K562 (cell line): ENCODE results near the gene SLCO2B1. TPM values are rescaled to one million over a fixed set of nuclear protein-coding genes. Genes with fewer than 3 reads are reported as not detected.

Source experiments
- BRD9 ChIP-seq: fragments of 450-650 bp; IDR thresholded peaks from 2 replicates; pipeline ENCODE4 v1.6.1; 2018; ENCODE audit warnings: low read depth; ENCODE audit not compliant: partially characterized antibody
- CHCHD3 ChIP-seq: fragments of 250-450 bp; sonication (Bioruptor Pico); IDR thresholded peaks from 2 replicates; pipeline ENCODE4 v2.1.2; 2022; ENCODE audit warnings: mild to moderate bottlenecking
- DMBX1 ChIP-seq: fragments of 250-450 bp; sonication (Bioruptor Pico); IDR thresholded peaks from 2 replicates; pipeline ENCODE4 v1.8.0; 2022; ENCODE audit warnings: inconsistent platforms, mild to moderate bottlenecking, moderate library complexity, borderline replicate concordance
- ELF2 ChIP-seq: fragments of 250-450 bp; sonication (Bioruptor Pico); IDR thresholded peaks from 2 replicates; pipeline ENCODE4 v1.5.0; 2021; ENCODE audit warnings: mild to moderate bottlenecking
- NCOA1 ChIP-seq: fragments of 450-650 bp; IDR thresholded peaks from 2 replicates; pipeline ENCODE4 v1.6.1; 2016; ENCODE audit warnings: low read depth
- NCOR1 ChIP-seq: fragments of 450-650 bp; IDR thresholded peaks from 2 replicates; pipeline ENCODE4 v1.6.1; 2016; ENCODE audit warnings: mild to moderate bottlenecking, moderate library complexity
- PML ChIP-seq: IDR thresholded peaks from 2 replicates; pipeline ENCODE4 v1.6.1; 2012; ENCODE audit warnings: low read length, inconsistent platforms
- RFX5 ChIP-seq: IDR thresholded peaks from 2 replicates; pipeline ENCODE4 v1.6.1; 2011; ENCODE audit warnings: low read depth, mild to moderate bottlenecking, improper control_type of control experiment, low read length
- SRSF3 ChIP-seq: fragments of 200-400 bp; formaldehyde crosslinking; IDR thresholded peaks from 2 replicates; pipeline ENCODE4 v1.6.1; 2016; ENCODE audit warnings: mild to moderate bottlenecking, low read length, moderate library complexity; ENCODE audit not compliant: insufficient read depth
- polyA plus RNA-seq, 8 experiments: library from polyadenylated mRNA; depleted of rRNA in 4 of 8; stranded (reverse) in 5 of 8; unstranded in 3 of 8; fragments of >200 nt; fragmentation: Nextera tagmentation in 2 of 8; fragmentation: Illumina TruSeq in 1 of 8; extraction: Ambion mirVana in 2 of 8; extraction: Trizol in 1 of 8; gene quantifications; 2 replicates each; pipeline versions ENCODE4 v1.2.1 to v1.2.3, GENCODE V29; 2011 to 2014; ENCODE audit warnings: inconsistent platforms in 1 of 8, missing spikeins in 1 of 8
- total RNA-seq, 7 experiments: library from RNA; depleted of rRNA in 6 of 7; stranded (reverse); fragments of >200 nt in 6 of 7; fragmentation: Illumina TruSeq in 2 of 7; extraction: Trizol in 2 of 7; gene quantifications; 2 replicates each; pipeline versions ENCODE4 v1.2.1 to v1.2.3, GENCODE V29; 2011 to 2021; ENCODE audit warnings: low replicate concordance in 1 of 7
- TF ChIP-seq, protein P1 (sequence below): fragments of 450-650 bp; formaldehyde crosslinking; IDR thresholded peaks from 2 replicates; pipeline ENCODE4 v1.4.0; 2020; ENCODE audit warnings: mild to moderate bottlenecking, mixed read lengths
- TF ChIP-seq, protein P2 (sequence below): fragments of 250-450 bp; sonication (Bioruptor Pico); IDR thresholded peaks from 2 replicates; pipeline ENCODE4 v1.8.0; 2021; ENCODE audit warnings: mild to moderate bottlenecking, moderate library complexity
- TF ChIP-seq, protein P3 (sequence below): fragments of 450-650 bp; IDR thresholded peaks from 2 replicates; pipeline ENCODE4 v1.6.1; 2016; ENCODE audit warnings: low read depth

Gene SLCO2B1
- total and polyA plus RNA-seq, 9 of the 15 experiments (the other 6 are each of a cell fraction or from before 2014, with no cell fraction given): 0.70 to 14.7 (median 7.6) TPM

DNA sequence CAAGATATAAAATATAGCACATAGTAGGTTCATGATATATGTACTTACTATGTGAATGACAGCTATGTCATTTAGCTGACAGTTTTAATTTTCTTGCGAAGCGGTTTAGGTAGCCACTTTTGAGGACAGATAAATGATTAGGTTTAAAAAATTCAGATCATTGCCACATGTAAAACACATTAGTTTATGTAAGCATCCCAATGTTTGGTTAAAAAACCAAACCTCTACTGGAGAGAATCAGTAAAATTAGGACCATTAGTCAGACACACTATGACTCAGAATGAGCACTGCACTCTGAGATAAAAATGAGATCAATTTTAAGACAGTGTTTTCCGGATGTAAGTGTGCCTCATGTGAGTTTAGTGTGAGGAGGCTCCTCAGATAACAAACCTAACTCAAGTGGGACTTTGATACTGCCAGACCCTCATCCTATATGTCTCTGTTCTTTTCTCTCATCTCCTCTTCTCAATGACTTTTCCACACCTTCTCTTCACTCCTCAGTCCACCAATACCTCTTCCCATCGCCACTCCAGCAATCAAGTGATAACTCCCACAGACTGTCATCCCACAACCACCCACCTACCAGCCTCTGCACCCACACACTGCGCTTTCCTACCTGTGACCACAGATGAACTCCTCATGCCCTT is 47.4 kb upstream of the SLCO2B1 start (continued):
- TF ChIP-seq, protein P1, sequence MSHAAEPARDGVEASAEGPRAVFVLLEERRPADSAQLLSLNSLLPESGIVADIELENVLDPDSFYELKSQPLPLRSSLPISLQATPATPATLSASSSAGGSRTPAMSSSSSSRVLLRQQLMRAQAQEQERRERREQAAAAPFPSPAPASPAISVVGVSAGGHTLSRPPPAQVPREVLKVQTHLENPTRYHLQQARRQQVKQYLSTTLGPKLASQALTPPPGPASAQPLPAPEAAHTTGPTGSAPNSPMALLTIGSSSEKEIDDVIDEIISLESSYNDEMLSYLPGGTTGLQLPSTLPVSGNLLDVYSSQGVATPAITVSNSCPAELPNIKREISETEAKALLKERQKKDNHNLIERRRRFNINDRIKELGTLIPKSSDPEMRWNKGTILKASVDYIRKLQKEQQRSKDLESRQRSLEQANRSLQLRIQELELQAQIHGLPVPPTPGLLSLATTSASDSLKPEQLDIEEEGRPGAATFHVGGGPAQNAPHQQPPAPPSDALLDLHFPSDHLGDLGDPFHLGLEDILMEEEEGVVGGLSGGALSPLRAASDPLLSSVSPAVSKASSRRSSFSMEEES (CRISPR knock-in tag): no peak
- TF ChIP-seq NCOR1: peak; percentile 87
- no peak for TF ChIP-seq RFX5
- TF ChIP-seq ELF2: no peak
- TF ChIP-seq, protein P2, sequence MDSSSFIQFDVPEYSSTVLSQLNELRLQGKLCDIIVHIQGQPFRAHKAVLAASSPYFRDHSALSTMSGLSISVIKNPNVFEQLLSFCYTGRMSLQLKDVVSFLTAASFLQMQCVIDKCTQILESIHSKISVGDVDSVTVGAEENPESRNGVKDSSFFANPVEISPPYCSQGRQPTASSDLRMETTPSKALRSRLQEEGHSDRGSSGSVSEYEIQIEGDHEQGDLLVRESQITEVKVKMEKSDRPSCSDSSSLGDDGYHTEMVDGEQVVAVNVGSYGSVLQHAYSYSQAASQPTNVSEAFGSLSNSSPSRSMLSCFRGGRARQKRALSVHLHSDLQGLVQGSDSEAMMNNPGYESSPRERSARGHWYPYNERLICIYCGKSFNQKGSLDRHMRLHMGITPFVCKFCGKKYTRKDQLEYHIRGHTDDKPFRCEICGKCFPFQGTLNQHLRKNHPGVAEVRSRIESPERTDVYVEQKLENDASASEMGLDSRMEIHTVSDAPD: no peak
- TF ChIP-seq NCOA1: peak; percentile 73; the same call in 1 of the 2 replicates
- TF ChIP-seq, protein P3, sequence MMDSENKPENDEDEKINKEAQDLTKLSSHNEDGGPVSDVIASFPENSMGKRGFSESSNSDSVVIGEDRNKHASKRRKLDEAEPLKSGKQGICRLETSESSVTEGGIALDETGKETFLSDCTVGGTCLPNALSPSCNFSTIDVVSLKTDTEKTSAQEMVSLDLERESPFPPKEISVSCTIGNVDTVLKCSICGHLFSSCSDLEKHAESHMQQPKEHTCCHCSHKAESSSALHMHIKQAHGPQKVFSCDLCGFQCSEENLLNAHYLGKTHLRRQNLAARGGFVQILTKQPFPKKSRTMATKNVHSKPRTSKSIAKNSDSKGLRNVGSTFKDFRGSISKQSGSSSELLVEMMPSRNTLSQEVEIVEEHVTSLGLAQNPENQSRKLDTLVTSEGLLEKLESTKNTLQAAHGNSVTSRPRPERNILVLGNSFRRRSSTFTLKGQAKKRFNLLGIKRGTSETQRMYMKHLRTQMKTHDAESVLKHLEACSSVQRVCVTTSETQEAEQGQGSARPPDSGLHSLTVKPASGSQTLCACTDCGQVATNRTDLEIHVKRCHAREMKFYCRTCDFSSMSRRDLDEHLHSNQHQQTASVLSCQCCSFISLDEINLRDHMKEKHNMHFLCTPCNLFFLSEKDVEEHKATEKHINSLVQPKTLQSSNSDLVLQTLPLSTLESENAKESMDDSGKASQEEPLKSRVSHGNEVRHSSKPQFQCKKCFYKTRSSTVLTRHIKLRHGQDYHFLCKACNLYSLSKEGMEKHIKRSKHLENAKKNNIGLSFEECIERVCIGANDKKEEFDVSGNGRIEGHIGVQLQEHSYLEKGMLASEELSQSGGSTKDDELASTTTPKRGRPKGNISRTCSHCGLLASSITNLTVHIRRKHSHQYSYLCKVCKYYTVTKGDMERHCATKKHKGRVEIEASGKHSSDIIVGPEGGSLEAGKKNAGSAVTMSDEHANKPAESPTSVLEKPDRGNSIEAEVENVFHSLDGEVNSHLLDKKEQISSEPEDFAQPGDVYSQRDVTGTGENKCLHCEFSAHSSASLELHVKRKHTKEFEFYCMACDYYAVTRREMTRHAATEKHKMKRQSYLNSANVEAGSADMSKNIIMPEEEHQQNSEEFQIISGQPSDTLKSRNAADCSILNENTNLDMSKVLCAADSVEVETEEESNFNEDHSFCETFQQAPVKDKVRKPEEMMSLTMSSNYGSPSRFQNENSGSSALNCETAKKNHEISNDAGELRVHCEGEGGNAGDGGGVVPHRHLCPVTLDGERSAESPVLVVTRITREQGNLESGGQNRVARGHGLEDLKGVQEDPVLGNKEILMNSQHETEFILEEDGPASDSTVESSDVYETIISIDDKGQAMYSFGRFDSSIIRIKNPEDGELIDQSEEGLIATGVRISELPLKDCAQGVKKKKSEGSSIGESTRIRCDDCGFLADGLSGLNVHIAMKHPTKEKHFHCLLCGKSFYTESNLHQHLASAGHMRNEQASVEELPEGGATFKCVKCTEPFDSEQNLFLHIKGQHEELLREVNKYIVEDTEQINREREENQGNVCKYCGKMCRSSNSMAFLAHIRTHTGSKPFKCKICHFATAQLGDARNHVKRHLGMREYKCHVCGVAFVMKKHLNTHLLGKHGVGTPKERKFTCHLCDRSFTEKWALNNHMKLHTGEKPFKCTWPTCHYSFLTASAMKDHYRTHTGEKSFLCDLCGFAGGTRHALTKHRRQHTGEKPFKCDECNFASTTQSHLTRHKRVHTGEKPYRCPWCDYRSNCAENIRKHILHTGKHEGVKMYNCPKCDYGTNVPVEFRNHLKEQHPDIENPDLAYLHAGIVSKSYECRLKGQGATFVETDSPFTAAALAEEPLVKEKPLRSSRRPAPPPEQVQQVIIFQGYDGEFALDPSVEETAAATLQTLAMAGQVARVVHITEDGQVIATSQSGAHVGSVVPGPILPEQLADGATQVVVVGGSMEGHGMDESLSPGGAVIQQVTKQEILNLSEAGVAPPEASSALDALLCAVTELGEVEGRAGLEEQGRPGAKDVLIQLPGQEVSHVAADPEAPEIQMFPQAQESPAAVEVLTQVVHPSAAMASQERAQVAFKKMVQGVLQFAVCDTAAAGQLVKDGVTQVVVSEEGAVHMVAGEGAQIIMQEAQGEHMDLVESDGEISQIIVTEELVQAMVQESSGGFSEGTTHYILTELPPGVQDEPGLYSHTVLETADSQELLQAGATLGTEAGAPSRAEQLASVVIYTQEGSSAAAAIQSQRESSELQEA: no peak
- no peak for TF ChIP-seq BRD9
- TF ChIP-seq SRSF3: no peak
- no peak for TF ChIP-seq CHCHD3 (CRISPR knock-in tag)
- peak; percentile 22; the same call in 1 of the 2 replicates for TF ChIP-seq DMBX1
- peak; percentile 62 for TF ChIP-seq PML
